Measurements from ENCODE around the gene SLC26A11.

DNA sequence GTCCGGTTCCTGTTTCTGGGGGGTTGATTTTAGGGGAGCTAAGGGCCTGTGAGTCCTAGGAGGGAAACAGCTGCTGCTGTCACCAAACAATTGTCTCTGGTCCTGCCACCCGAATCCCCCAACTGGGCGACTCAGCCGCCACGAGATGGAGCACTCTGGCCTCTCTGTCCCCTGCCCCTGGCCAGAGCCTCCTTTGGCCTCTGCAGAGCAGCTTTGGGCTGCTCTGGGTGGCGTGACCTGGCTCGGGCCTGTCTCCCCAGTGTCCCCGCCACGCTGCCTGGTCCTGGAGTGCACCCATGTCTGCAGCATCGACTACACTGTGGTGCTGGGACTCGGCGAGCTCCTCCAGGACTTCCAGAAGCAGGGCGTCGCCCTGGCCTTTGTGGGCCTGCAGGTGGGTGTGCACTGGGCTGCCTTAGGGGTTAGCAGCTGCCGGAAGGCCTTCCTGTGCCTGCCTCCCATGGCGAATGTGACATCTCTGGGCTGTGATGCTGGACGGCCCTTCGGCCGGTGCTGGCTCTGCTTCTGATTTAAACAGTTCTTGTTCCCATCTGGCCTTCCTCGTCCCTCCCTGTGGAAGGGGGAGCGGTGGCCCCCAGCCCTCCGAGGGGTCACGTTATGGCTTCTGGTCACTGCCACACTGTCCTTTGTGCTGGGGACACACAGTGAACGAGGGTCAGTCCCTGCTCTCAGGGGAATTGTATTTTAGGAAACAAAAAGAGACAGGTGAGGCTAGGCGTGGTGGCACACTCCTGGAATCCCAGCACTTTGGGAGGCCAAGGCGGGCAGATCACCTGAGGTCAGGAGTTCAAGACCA lies 28.9 kb downstream of the SLC26A11 start:
- TF ChIP-seq, protein P1, sequence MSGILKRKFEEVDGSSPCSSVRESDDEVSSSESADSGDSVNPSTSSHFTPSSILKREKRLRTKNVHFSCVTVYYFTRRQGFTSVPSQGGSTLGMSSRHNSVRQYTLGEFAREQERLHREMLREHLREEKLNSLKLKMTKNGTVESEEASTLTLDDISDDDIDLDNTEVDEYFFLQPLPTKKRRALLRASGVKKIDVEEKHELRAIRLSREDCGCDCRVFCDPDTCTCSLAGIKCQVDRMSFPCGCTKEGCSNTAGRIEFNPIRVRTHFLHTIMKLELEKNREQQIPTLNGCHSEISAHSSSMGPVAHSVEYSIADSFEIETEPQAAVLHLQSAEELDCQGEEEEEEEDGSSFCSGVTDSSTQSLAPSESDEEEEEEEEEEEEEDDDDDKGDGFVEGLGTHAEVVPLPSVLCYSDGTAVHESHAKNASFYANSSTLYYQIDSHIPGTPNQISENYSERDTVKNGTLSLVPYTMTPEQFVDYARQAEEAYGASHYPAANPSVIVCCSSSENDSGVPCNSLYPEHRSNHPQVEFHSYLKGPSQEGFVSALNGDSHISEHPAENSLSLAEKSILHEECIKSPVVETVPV (CRISPR knock-in tag; IDR thresholded peaks at IDR 0.05) = no peak
- TF ChIP-seq TSHZ2 (CRISPR knock-in tag; IDR thresholded peaks at IDR 0.05) (no peak), SNAI2 (CRISPR knock-in tag; IDR thresholded peaks at IDR 0.05) (no peak), OSR1 (CRISPR knock-in tag; IDR thresholded peaks at IDR 0.05) (no peak), ZNF70 (CRISPR knock-in tag; IDR thresholded peaks at IDR 0.05) (no peak), TCF4 (CRISPR knock-in tag; IDR thresholded peaks at IDR 0.05; ENCODE audit: borderline replicate concordance) (no peak), PATZ1 (CRISPR knock-in tag; IDR thresholded peaks at IDR 0.05; ENCODE audit: borderline replicate concordance) (no peak), GLIS3 (CRISPR knock-in tag; IDR thresholded peaks at IDR 0.05) (no peak)
